Stimulated activated CD4-positive, alpha-beta T cell treated with anti-CD3 and anti-CD28 coated beads, TNF-alpha, amount 100 ng/mL, for 4 hours (primary cell): ENCODE data around the gene FUT9.

Source experiments
- DNase-seq, 3 experiments: peaks; one replicate each; pipeline ENCODE4 v3.0.0-alpha.2; 2020; ENCODE audit warnings: low read depth in 3 of 3

FUT9 gene

GRCh38 chr6:96073555-96073954 is 57.8 kb downstream of the FUT9 start:
- no peak for DNase-seq

- DNase-seq = no peak
Observed at GRCh38 chr6:96074006-96074405, 58.2 kb downstream of the FUT9 start.

- no peak for DNase-seq
Observed at GRCh38 chr6:96075826-96076225, 60.1 kb downstream of the FUT9 start.

- no peak for DNase-seq
Observed at GRCh38 chr6:96086745-96087144, 71.0 kb downstream of the FUT9 start.

GRCh38 chr6:96089173-96089572 is 73.4 kb downstream of the FUT9 start:
- DNase-seq = no peak

GRCh38 chr6:96094077-96094476 is 78.3 kb downstream of the FUT9 start:
- no peak for DNase-seq

- no peak for DNase-seq
Observed at GRCh38 chr6:96099069-96099468, 83.3 kb downstream of the FUT9 start.

GRCh38 chr6:96101564-96101963 is 85.8 kb downstream of the FUT9 start:
- no peak for DNase-seq

GRCh38 chr6:96104910-96105309 is 89.1 kb downstream of the FUT9 start:
- DNase-seq = no peak

GRCh38 chr6:96110878-96111277 is 95.1 kb downstream of the FUT9 start:
- no peak for DNase-seq

GRCh38 chr6:96116674-96117073 is 100.9 kb downstream of the FUT9 start:
- DNase-seq = no peak

GRCh38 chr6:96124778-96125177 is 109.0 kb downstream of the FUT9 start:
- DNase-seq = no peak

- DNase-seq = no peak
Observed at GRCh38 chr6:96138406-96138805, 122.6 kb downstream of the FUT9 start.

GRCh38 chr6:96142142-96142541 is 126.4 kb downstream of the FUT9 start:
- DNase-seq = no peak

- DNase-seq = no peak
Observed at GRCh38 chr6:96150431-96150830, 134.7 kb downstream of the FUT9 start.

- DNase-seq = no peak
Observed at GRCh38 chr6:96151707-96152106, 135.9 kb downstream of the FUT9 start.

GRCh38 chr6:96152114-96152708 is 136.4 kb downstream of the FUT9 start:
- DNase-seq = no peak

- DNase-seq = no peak
Observed at GRCh38 chr6:96153775-96154174, 138.0 kb downstream of the FUT9 start.

- no peak for DNase-seq
Observed at GRCh38 chr6:96156425-96156824, 140.7 kb downstream of the FUT9 start.

GRCh38 chr6:96157018-96157565 is 141.3 kb downstream of the FUT9 start:
- no peak for DNase-seq

GRCh38 chr6:96162711-96163120 is 146.9 kb downstream of the FUT9 start:
- DNase-seq = no peak

- no peak for DNase-seq
Observed at GRCh38 chr6:96164802-96165201, 149.0 kb downstream of the FUT9 start.

GRCh38 chr6:96171112-96171511 is 155.3 kb downstream of the FUT9 start:
- no peak for DNase-seq

- DNase-seq = no peak
Observed at GRCh38 chr6:96184798-96185197, 169.0 kb downstream of the FUT9 start.
